ENCODE data around the gene CCDC201.
"Not testable (repeated sequence)": the region's sequence is repeated elsewhere in the genome, so short reads cannot be mapped to it uniquely, and the experiment has no call there.

CCDC201 gene

GRCh38 chr7:45867471-45867870 lies 5.4 kb downstream of the CCDC201 start:
- no peaks in the 10 kb centered on the region for H3K9me3 ChIP-seq (ENCODE audit: low read length)
- no peak overlapping the region for H3K27ac ChIP-seq (ENCODE audit: low read depth, low read length, poor library complexity, severe bottlenecking)
- H3F3A ChIP-seq (ENCODE audit: insufficient read depth, low read length): no peaks in the 10 kb centered on the region
- H3K4me3 ChIP-seq (ENCODE audit: low read depth, low read length, poor library complexity, severe bottlenecking): no peak overlapping the region
- H3K4me2 ChIP-seq (ENCODE audit: low read length): no peak overlapping the region
- H3K4me1 ChIP-seq (ENCODE audit: insufficient read depth, low read length, severe bottlenecking): no peaks in the 10 kb centered on the region
- no peak overlapping the region for H3K9ac ChIP-seq (ENCODE audit: low read length)
- TF ChIP-seq EZH2 (IDR thresholded peaks at IDR 0.05; ENCODE audit: borderline replicate concordance, low read length): no peak
- no peak for TF ChIP-seq CTCF (IDR thresholded peaks at IDR 0.05; ENCODE audit: low read length)
- H3K9me2 ChIP-seq (ENCODE audit: low read depth, low read length): no peaks in the 10 kb centered on the region
- no peaks in the 10 kb centered on the region for H3K79me2 ChIP-seq (ENCODE audit: insufficient read depth, low read length)
- H3K27me3 ChIP-seq (ENCODE audit: insufficient read depth, low read length): no peaks in the 10 kb centered on the region
- H3K36me3 ChIP-seq (ENCODE audit: insufficient read depth, low read length): no peaks in the 10 kb centered on the region
- H4K20me1 ChIP-seq (ENCODE audit: insufficient read depth, low read length): no peaks in the 10 kb centered on the region
- no peak overlapping the region for H2AFZ ChIP-seq (ENCODE audit: low read length)

GRCh38 chr7:45865594-45866410 lies 7.1 kb downstream of the CCDC201 start:
- H2AFZ ChIP-seq (ENCODE audit: low read length): no peak overlapping the region
- H3K4me3 ChIP-seq (ENCODE audit: low read depth, low read length, poor library complexity, severe bottlenecking): no peak overlapping the region
- no peaks in the 10 kb centered on the region for H3K9me2 ChIP-seq (ENCODE audit: low read depth, low read length)
- no peaks in the 10 kb centered on the region for H3K27me3 ChIP-seq (ENCODE audit: insufficient read depth, low read length)
- no peak overlapping the region for H3K27ac ChIP-seq (ENCODE audit: low read depth, low read length, poor library complexity, severe bottlenecking)
- H3K9me3 ChIP-seq (ENCODE audit: low read length): no peaks in the 10 kb centered on the region
- no peaks in the 10 kb centered on the region for H3K4me1 ChIP-seq (ENCODE audit: insufficient read depth, low read length, severe bottlenecking)
- no peak overlapping the region for H3K9ac ChIP-seq (ENCODE audit: low read length)
- no peaks in the 10 kb centered on the region for H3K36me3 ChIP-seq (ENCODE audit: insufficient read depth, low read length)
- no peaks in the 10 kb centered on the region for H4K20me1 ChIP-seq (ENCODE audit: insufficient read depth, low read length)
- no peaks in the 10 kb centered on the region for H3F3A ChIP-seq (ENCODE audit: insufficient read depth, low read length)
- TF ChIP-seq CTCF (IDR thresholded peaks at IDR 0.05; ENCODE audit: low read length) (no peak), EZH2 (IDR thresholded peaks at IDR 0.05; ENCODE audit: borderline replicate concordance, low read length) (no peak)
- no peak overlapping the region for H3K4me2 ChIP-seq (ENCODE audit: low read length)
- H3K79me2 ChIP-seq (ENCODE audit: insufficient read depth, low read length): no peaks in the 10 kb centered on the region

GRCh38 chr7:45863715-45864114 lies 9.2 kb downstream of the CCDC201 start:
- Histone ChIP-seq H3K9ac (ENCODE audit: low read length) (no peak overlapping the region), H2AFZ (ENCODE audit: low read length) (no peak overlapping the region)

GRCh38 chr7:45856888-45857287 lies 16.0 kb downstream of the CCDC201 start:
- not testable (repeated sequence) for H3K27me3 ChIP-seq (ENCODE audit: insufficient read depth, low read length); H3K9me3 ChIP-seq (ENCODE audit: low read length); H3K27ac ChIP-seq (ENCODE audit: low read depth, low read length, poor library complexity, severe bottlenecking); H3K36me3 ChIP-seq (ENCODE audit: insufficient read depth, low read length); H3K4me3 ChIP-seq (ENCODE audit: low read depth, low read length, poor library complexity, severe bottlenecking); H2AFZ ChIP-seq (ENCODE audit: low read length); H3K9ac ChIP-seq (ENCODE audit: low read length); H3K79me2 ChIP-seq (ENCODE audit: insufficient read depth, low read length); H3K4me2 ChIP-seq (ENCODE audit: low read length); H4K20me1 ChIP-seq (ENCODE audit: insufficient read depth, low read length); H3K4me1 ChIP-seq (ENCODE audit: insufficient read depth, low read length, severe bottlenecking); H3F3A ChIP-seq (ENCODE audit: insufficient read depth, low read length); H3K9me2 ChIP-seq (ENCODE audit: low read depth, low read length)

More at GRCh38 chr7:45863715-45864114, 9.2 kb downstream of the CCDC201 start:
- Histone ChIP-seq H3K9me2 (ENCODE audit: low read depth, low read length) (no peaks in the 10 kb centered on the region), H3K4me1 (ENCODE audit: insufficient read depth, low read length, severe bottlenecking) (no peaks in the 10 kb centered on the region), H4K20me1 (ENCODE audit: insufficient read depth, low read length) (no peaks in the 10 kb centered on the region), H3K4me2 (ENCODE audit: low read length) (no peak overlapping the region), H3K36me3 (ENCODE audit: insufficient read depth, low read length) (no peaks in the 10 kb centered on the region), H3K27ac (ENCODE audit: low read depth, low read length, poor library complexity, severe bottlenecking) (no peak overlapping the region), H3K27me3 (ENCODE audit: insufficient read depth, low read length) (no peaks in the 10 kb centered on the region), H3K9me3 (ENCODE audit: low read length) (no peaks in the 10 kb centered on the region), H3K4me3 (ENCODE audit: low read depth, low read length, poor library complexity, severe bottlenecking) (no peak overlapping the region), H3F3A (ENCODE audit: insufficient read depth, low read length) (no peaks in the 10 kb centered on the region), H3K79me2 (ENCODE audit: insufficient read depth, low read length) (no peaks in the 10 kb centered on the region)
- no peak for TF ChIP-seq EZH2 (IDR thresholded peaks at IDR 0.05; ENCODE audit: borderline replicate concordance, low read length)
- TF ChIP-seq CTCF (IDR thresholded peaks at IDR 0.05; ENCODE audit: low read length): no peak

- not testable (repeated sequence) for H3K27ac ChIP-seq (ENCODE audit: low read depth, low read length, poor library complexity, severe bottlenecking); H3F3A ChIP-seq (ENCODE audit: insufficient read depth, low read length); H3K36me3 ChIP-seq (ENCODE audit: insufficient read depth, low read length); H3K4me3 ChIP-seq (ENCODE audit: low read depth, low read length, poor library complexity, severe bottlenecking); H3K9me2 ChIP-seq (ENCODE audit: low read depth, low read length); H4K20me1 ChIP-seq (ENCODE audit: insufficient read depth, low read length); H3K4me1 ChIP-seq (ENCODE audit: insufficient read depth, low read length, severe bottlenecking); H3K9ac ChIP-seq (ENCODE audit: low read length); H3K9me3 ChIP-seq (ENCODE audit: low read length); H3K79me2 ChIP-seq (ENCODE audit: insufficient read depth, low read length); H3K27me3 ChIP-seq (ENCODE audit: insufficient read depth, low read length); H3K4me2 ChIP-seq (ENCODE audit: low read length); H2AFZ ChIP-seq (ENCODE audit: low read length)
Observed at GRCh38 chr7:45855680-45856079, 17.2 kb downstream of the CCDC201 start.

All from OCI-LY1 (cell line).